WI38 (cell line): ENCODE data around the gene PCYT2.

Source experiments
- H3K4me3 ChIP-seq: 2 replicates; pipeline ENCODE4 v1.5.1; 2011; ENCODE audit warnings: low read depth, mild to moderate bottlenecking, control low read depth, low read length
- TF ChIP-seq, protein P1 (sequence below): IDR thresholded peaks from 2 replicates; pipeline ENCODE4 v1.5.1; 2012; ENCODE audit warnings: low read depth, mild to moderate bottlenecking, control low read depth, low read length

The PCYT2 gene

DNA sequence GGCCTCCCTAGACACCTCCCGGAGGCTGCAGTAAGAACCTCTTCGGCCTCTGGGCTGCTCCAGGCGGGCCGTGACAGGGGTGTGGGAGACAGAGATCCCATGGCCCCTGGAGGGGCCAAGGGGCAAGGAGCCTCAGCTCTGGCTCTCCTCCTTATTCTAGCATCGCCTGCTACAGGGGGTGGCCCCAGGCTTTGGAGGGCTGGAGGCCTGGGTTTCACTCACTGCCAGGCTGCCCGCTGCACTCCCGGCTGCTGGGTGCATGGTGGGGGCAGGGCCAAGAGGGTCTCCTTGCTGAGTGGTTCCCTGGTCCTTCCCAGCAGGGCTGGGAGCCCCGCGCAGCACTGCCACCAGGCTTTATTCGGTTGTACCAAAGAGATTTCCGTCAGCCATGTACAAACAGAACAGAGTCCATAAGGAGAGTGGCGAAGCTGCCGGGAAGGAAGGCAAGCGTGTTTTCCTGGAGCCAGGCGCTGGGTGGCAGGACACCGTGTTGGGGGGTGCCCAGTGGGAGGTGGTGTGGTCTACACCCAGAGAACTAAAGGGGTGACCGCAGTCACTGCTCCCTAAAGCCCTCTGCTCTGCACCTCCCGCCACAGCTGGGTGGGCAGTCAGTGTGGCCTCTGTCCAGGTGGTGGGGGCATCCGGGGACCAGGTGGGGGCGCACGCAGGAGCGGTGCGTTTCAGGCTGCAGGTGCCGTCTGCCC lies 7.2 kb downstream of the PCYT2 start:
- TF ChIP-seq, protein P1, sequence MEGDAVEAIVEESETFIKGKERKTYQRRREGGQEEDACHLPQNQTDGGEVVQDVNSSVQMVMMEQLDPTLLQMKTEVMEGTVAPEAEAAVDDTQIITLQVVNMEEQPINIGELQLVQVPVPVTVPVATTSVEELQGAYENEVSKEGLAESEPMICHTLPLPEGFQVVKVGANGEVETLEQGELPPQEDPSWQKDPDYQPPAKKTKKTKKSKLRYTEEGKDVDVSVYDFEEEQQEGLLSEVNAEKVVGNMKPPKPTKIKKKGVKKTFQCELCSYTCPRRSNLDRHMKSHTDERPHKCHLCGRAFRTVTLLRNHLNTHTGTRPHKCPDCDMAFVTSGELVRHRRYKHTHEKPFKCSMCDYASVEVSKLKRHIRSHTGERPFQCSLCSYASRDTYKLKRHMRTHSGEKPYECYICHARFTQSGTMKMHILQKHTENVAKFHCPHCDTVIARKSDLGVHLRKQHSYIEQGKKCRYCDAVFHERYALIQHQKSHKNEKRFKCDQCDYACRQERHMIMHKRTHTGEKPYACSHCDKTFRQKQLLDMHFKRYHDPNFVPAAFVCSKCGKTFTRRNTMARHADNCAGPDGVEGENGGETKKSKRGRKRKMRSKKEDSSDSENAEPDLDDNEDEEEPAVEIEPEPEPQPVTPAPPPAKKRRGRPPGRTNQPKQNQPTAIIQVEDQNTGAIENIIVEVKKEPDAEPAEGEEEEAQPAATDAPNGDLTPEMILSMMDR: no peak
- H3K4me3 ChIP-seq: no peak overlapping the region

DNA sequence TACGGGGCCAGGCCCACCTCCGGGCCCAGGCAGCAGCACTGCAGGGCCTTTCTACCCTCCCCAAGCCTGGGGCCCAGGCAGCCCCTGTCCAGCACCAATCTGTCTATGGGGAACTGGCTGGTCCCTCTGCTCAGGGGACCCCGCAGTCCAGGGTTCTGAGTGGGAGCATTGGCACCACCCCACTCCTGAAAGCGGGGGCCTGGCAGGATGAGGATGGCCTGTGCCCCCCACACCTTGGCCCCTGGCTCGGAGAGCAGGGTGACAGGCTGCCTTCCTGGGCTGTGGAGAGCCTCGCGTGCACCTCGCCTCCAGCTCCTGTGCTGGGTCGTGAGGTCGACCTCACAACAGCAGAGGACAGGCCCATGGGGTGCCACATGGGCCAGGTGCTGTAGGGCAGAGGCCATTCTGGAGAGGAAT lies 7.8 kb downstream of the PCYT2 start:
- no peak overlapping the region for H3K4me3 ChIP-seq
- TF ChIP-seq, protein P1: no peak

DNA sequence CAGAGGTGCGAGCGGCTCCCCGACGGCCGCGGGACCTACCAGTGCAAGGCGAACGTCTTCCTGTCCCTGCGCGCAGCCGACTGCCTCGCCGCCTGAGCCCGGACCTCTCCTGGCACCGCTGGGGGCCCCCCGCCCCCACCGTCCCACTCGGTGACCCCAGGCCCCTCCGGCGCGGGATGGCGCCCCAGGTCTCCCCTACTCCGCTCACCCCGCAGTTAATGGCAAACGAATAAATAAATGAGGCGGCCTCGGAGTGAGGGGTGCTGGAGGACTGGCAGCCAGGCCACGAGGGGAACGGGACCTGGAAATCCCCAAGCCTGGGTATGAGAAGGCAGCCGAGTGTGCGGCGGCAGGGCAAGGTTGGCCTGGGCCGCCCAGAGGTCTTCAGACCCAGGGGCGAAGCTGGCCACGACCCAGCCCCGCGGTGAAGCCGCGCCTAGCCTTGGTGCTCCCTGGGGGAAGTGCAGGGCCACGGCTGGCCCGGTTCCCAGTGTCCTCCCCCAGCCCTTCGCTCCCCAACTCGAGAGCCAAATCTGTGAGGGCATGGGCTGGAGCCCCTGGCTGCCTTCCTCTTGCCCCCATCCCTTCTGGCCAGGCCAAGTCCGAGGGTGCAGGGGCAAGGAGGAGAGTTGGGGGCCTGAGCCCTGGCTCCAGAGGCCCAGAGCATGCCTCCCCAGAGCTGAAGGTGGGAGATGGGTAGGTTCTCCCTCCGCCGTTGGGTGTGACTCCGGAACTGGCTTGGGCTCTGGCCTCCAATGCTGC lies 8.4 kb downstream of the PCYT2 start:
- TF ChIP-seq, protein P1: no peak
- H3K4me3 ChIP-seq: no peak overlapping the region

DNA sequence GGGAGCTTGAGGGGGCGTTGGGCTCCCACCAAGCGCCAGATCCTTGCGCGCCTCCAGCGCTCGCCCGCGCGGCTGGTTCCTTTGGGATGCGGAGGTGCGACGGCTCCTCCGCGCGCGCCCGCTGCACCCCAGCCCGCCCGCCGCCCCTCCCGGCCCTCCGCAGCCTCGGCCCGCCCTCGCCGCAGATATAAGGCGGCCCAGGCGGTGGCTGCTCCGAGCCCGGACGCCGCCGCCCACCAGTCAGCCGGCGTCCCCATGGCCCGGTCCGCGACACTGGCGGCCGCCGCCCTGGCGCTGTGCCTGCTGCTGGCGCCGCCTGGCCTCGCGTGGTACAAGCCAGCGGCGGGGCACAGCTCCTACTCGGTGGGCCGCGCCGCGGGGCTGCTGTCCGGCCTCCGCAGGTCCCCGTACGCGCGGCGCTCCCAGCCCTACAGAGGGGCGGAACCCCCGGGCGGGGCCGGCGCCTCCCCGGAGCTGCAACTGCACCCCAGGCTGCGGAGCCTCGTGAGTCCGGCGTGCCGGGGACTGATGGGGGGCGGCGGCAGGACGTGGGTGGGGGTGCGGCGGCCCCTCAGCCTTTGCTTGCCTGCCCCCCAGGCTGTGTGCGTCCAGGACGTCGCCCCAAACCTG lies 9.1 kb downstream of the PCYT2 start, which contains the start of gene NPB:
NPB (plus strand) TSS at position 216 of the 630 bp plus-strand sequence; CDS start at position 256, 40 bp downstream.
- H3K4me3 ChIP-seq: 0 out of 2 replicates have a peak within 1 kb of the TSS, but pooled peaks have one; percentile 17
- TF ChIP-seq, protein P1: no peak

DNA sequence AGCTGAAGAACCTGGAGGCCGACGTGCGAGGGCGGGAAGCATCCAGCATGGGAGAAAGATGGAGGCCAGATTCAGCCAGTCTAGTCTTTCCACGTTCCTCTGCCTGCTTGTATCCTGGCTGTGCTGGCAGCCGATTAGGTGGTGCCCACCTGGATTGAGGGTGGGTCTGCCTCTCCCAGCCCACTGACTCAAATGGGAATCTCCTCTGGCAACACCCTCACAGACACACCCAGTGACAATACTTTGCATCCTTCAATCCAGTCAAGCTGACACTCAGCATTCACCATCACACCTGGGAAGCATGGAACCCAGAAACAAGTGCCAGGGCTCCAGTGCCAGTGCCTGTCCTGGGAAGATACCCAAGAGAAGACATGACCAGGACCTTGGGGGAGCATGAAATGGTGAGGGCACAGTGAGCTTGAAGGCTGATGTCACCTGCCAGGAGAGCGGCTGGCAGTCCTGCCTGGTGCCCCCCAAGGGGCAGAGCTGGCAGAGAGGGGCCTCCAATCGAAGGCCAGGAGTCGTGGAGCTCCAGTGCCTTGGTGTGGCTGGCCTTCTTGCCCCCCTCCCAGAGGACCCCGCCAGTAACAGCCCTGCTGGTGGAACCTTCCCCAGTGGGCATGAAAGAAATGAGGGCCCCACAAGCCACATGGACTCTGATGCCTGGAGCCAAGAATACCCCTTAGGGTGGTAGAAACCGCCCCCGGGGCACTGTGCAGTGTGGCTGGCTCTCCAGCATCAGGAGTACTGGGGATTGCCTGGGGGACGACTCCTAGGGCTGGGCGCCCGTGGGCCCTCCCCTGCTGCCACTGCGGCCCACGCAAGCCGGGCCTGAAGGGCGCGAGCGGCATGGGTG lies 9.8 kb downstream of the PCYT2 start:
- H3K4me3 ChIP-seq: no peak overlapping the region
- TF ChIP-seq, protein P1: no peak

DNA sequence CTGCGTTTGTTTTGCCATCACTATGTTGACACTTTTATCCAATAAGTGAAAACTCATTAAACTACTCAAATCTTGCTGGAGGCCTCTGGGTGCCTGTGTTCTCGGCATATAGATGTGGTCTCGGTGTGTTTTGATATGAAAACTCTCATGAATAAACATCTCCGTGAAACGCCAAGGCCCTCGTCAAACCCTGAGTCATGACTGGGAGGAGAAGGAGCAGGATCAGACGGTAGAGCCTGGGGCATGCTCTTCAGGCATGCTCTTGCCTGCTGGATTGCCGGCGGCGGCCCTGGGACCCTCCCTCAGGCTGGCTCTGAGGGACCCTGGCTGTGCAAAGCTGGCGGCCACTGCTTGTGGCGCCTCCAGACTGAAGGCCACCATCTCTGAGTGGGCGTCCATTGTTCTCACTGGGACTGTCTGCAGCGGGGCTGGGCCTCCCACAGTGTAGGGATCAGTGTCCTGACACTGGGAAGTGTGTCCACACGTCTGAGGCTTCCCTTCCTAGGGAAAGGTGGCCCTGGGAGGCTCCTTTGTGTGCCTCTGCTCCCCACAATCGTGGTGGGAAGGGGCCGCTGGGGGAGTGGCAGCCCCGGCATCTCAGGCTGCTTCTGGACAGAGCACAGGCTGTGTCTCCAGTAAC lies 10.9 kb downstream of the PCYT2 start:
- TF ChIP-seq, protein P1: no peak
- H3K4me3 ChIP-seq: no peak overlapping the region
